ENCODE measurements around the gene PKP4.
"Not testable (repeated sequence)": the region's sequence is repeated elsewhere in the genome, so short reads cannot be mapped to it uniquely, and the experiment has no call there.

PKP4 gene

GRCh38 chr2:158456309-158457066 is at the start of gene PKP4, which contains the start of gene CCDC148:
PKP4 (plus strand) TSS chr2:158456952; CDS start chr2:158533185, 76,233 bp downstream.
CCDC148 (minus strand) TSS chr2:158456753; CDS start chr2:158456439, 314 bp downstream.
- DNase-seq: peak; percentile 91

GRCh38 chr2:158407031-158407430 is 49.7 kb upstream of the PKP4 start:
- DNase-seq: no peak

- no peak for DNase-seq
Measured at GRCh38 chr2:158410132-158410531, 46.6 kb upstream of the PKP4 start.

GRCh38 chr2:158411748-158412147 is 45.0 kb upstream of the PKP4 start:
- no peak for DNase-seq

- DNase-seq: no peak
Measured at GRCh38 chr2:158412206-158412605, 44.5 kb upstream of the PKP4 start.

- DNase-seq: no peak
Measured at GRCh38 chr2:158413581-158413980, 43.2 kb upstream of the PKP4 start.

GRCh38 chr2:158414538-158414937 is 42.2 kb upstream of the PKP4 start:
- DNase-seq: no peak

- no peak for DNase-seq
Measured at GRCh38 chr2:158432117-158432516, 24.6 kb upstream of the PKP4 start.

- DNase-seq: not testable (repeated sequence)
Measured at GRCh38 chr2:158433716-158434115, 23.0 kb upstream of the PKP4 start.

- not testable (repeated sequence) for DNase-seq
Measured at GRCh38 chr2:158439062-158439461, 17.7 kb upstream of the PKP4 start.

- no peak for DNase-seq
Measured at GRCh38 chr2:158443606-158444005, 13.1 kb upstream of the PKP4 start.

- DNase-seq: peak; percentile 49
Measured at GRCh38 chr2:158457092-158457825, 507 bp downstream of the PKP4 start.

GRCh38 chr2:158457826-158458616 is 1.3 kb downstream of the PKP4 start:
- peak; percentile 46 for DNase-seq

GRCh38 chr2:158458617-158458920 is 1.8 kb downstream of the PKP4 start:
- no peak for DNase-seq

GRCh38 chr2:158459161-158460003 is 2.6 kb downstream of the PKP4 start:
- no peak for DNase-seq

GRCh38 chr2:158460632-158461297 is 4.0 kb downstream of the PKP4 start:
- no peak for DNase-seq

- no peak for DNase-seq
Measured at GRCh38 chr2:158463496-158464095, 6.8 kb downstream of the PKP4 start.

GRCh38 chr2:158464426-158465281 is 7.9 kb downstream of the PKP4 start:
- DNase-seq: no peak

- DNase-seq: peak; percentile 2
Measured at GRCh38 chr2:158467248-158467647, 10.5 kb downstream of the PKP4 start.

- not testable (repeated sequence) for DNase-seq
Measured at GRCh38 chr2:158472829-158473228, 16.1 kb downstream of the PKP4 start.

Measured in stimulated activated CD4-positive, alpha-beta T cell treated with anti-CD3 and anti-CD28 coated beads, Interleukin-1b, Interleukin-23, amount 100 ng/mL, for 48 hours (primary cell).